HG03558 (cell line): Measurements from ENCODE around the gene TRMT44.
"Not testable (repeated sequence)": the region's sequence is repeated elsewhere in the genome, so short reads cannot be mapped to it uniquely, and the experiment has no call there.

ENCODE experiments used
- ATAC-seq: cut with Tn5 transposase; IDR thresholded peaks from one replicate; pipeline ENCODE4 v1.9.1; 2021; ENCODE audit warnings: moderate number of reproducible peaks; ENCODE audit not compliant: unreplicated experiment; ENCODE audit errors: extremely low read depth

Gene TRMT44

GRCh38 chr4:8404791-8405515 is 35.6 kb upstream of the TRMT44 start:
- ATAC-seq: no peak

- no peak for ATAC-seq
Observed at GRCh38 chr4:8405516-8405875, 35.1 kb upstream of the TRMT44 start.

DNA sequence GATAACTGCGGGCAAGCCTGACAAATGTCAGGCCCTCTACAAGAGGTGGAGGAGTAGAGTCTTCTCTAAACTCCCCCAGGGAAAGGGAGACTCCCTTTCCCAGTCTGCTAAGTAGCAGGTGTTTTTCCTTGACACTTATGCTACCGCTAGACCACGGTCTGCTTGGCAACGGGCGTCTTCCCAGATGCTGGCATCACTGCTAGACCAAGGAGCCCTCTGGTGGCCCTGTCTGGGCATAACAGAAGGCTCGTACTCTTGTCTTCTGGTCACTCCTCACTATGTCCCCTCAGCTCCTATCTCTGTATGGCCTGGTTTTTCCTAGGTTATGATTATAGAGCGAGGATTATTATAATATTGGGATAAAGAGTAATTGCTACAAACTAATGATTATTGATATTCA is 33.7 kb upstream of the TRMT44 start:
- not testable (repeated sequence) for ATAC-seq

GRCh38 chr4:8407316-8407715 is 33.3 kb upstream of the TRMT44 start:
- no peak for ATAC-seq

- ATAC-seq: no peak
Observed at GRCh38 chr4:8407756-8408155, 32.8 kb upstream of the TRMT44 start.

- ATAC-seq: no peak
Observed at GRCh38 chr4:8409264-8410065, 31.1 kb upstream of the TRMT44 start.

DNA sequence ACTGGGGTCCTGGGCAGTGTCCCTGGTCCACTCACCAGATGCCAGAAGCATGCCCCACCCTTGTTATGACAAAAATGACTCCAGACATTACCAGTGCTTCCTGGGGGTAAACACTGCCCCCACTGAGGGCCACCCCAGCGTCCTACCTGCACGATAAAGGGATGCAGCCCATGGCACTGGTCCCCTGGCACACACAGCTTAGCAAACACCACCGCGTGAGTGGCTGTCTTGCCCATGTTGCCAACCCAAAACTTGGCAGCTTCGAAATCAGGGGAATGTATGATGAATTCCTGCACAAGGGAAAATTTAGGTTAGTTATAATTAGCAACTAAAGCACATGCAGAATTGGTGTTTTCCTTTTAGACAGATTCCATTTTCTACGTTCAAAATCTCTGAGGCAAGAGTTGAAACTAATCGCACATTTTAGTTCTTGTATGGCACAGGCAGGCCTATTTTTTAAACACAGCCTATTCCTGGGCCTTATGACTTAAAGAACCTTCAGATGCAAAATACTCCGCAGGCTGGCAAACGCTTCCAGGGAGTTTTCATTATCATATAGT is 30.4 kb upstream of the TRMT44 start:
- ATAC-seq: no peak

- ATAC-seq: no peak
Observed at GRCh38 chr4:8410641-8411271, 29.8 kb upstream of the TRMT44 start.

- ATAC-seq: no peak
Observed at GRCh38 chr4:8411351-8412180, 29.0 kb upstream of the TRMT44 start.

DNA sequence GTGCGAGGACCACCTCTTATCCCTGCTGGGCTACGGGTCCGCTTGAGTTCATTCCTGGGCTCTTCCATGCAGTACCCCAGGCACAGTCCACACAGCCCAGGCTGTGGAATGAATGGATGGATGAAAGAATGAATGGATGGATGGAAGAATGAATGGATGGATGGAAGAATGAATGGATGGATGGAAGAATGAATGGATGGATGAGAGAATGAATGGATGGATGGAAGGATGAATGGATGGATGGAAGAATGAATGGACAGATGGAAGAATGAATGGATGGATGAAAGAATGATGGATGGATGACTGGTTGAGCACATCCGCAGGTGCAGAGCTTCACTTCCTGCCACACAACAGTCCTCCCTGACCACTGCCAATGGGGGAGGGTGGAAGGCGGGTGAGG is 28.3 kb upstream of the TRMT44 start:
- no peak for ATAC-seq

GRCh38 chr4:8414377-8414776 is 26.2 kb upstream of the TRMT44 start:
- ATAC-seq: no peak

- no peak for ATAC-seq
Observed at GRCh38 chr4:8417071-8417614, 23.4 kb upstream of the TRMT44 start.

DNA sequence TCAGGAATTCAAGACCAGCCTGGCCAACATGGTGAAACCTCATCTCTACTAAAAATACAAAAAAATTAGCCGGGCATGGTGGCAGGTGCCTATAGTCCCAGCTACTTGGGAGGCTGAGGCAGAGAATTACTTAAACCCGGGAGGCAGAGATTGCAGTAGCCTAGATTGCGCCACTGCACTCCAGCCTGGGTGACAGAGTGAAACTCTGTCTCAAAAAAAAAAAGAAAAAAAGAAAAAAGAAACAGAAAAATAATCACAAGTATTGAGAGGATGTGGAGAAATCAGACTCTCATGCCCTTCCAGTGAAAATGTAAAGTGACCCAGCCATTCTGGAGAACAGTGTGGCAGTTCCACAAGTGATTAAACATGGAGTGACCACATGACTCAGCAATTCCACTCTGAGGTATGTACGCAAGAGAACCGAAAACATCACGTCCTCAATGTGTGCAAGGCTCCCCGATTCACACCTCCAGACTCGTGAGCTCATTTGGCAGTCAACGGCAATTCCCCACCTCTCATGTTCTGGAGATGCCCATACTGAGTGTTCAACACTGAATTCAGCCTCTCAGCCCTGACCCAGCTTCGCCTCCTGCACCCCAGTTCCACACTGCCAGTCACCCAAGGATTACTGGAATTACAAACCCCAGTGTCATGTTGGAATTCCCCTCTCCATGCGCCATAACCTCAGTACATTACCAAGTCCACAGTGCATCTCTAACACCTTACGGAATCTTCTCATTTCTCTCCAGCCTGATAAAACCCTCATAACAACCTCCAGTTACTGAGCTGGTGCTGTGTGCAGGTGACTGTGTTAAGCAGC is 21.1 kb upstream of the TRMT44 start:
- no peak for ATAC-seq

GRCh38 chr4:8420151-8420550 is 20.4 kb upstream of the TRMT44 start:
- ATAC-seq: not testable (repeated sequence)

- ATAC-seq: no peak
Observed at GRCh38 chr4:8422327-8422726, 18.2 kb upstream of the TRMT44 start.

DNA sequence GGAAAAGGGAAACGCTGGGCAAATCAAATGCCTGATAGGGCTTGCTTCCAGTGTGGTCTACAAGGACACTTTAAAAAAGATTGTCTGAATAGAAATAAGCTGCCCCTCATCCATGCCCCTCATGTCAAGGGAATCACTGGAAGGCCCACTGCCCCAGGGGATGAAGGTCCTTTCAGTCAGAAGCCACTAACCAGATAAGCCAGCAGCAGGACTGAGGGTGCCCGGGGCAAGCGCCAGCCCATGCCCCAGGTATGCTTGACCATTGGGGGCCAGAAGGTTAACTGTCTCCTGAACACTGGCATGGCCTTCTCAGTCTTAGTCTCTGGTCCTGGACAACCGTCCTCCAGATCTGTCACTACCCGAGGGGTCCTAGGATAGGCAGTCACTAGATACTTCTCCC is 17.8 kb upstream of the TRMT44 start:
- ATAC-seq: no peak

DNA sequence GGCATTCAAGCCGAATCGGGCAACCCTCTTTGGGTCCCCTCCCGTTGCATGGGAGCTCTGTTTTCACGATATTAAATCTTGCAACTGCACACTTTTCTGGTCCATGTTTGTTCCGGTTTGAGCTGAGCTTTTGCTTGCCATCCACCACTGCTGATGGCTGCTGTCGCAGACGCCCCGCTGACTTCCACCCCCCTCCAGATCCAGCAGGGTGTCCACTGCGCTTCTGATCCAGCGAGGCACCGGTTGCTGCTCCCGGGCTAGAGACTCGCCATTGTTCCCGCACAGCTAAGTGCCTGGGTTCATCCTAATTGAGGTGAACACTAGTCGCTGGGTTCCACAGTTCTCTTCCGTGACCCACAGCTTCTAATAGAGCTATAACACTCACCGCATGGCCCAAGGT is 13.3 kb upstream of the TRMT44 start:
- no peak for ATAC-seq

DNA sequence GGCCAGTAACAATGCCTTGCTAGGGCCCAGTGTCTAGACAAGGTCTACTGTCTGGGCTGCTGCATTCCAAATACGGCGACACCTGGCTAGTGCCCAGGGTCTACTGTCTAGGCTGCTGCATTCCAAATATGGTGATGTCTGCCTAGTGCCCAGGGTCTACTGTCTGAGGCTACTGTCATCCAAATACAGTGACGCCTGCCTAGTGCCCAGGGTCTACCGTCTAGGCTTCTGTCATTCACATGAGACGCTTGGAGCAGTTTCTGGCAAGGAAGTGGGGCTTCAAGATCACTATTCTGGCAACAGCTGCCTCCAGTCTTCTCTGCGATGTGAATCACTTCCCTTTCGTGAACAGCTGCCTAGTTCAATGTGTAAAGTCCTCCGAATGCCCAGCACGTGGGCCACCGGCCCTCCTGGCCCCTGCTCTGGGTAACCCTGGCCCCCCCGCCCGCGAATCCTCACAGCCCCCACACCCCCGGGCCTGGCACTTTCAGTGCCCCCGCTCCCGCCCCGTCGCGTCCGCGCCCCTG is 12.8 kb upstream of the TRMT44 start:
- peak; percentile 28 for ATAC-seq
